HCEC 1CT (cell line): ENCODE results near the gene CCDC102A.
"Not testable (repeated sequence)": the region's sequence is repeated elsewhere in the genome, so short reads cannot be mapped to it uniquely, and the experiment has no call there.

Experiments used
- DNase-seq: peaks from one replicate; pipeline ENCODE4 v3.0.0-alpha.2; 2017

CCDC102A gene

GRCh38 chr16:57564571-57565270 lies 28.4 kb upstream of the CCDC102A start:
- DNase-seq, result peak; percentile 10

GRCh38 chr16:57563761-57564160 lies 27.4 kb upstream of the CCDC102A start:
- DNase-seq, result no peak

- no peak for DNase-seq
Measured at GRCh38 chr16:57563487-57563750, 27.0 kb upstream of the CCDC102A start.

- DNase-seq, result no peak
Measured at GRCh38 chr16:57562669-57563486, 26.5 kb upstream of the CCDC102A start.

GRCh38 chr16:57562066-57562465 lies 25.7 kb upstream of the CCDC102A start:
- DNase-seq, result no peak

GRCh38 chr16:57559072-57559790 lies 22.9 kb upstream of the CCDC102A start:
- DNase-seq, result no peak

GRCh38 chr16:57556941-57557541 lies 20.7 kb upstream of the CCDC102A start:
- DNase-seq, result no peak

- DNase-seq, result no peak
Measured at GRCh38 chr16:57555831-57556230, 19.5 kb upstream of the CCDC102A start.

GRCh38 chr16:57551057-57551456 lies 14.7 kb upstream of the CCDC102A start:
- no peak for DNase-seq

- DNase-seq, result no peak
Measured at GRCh38 chr16:57549730-57550129, 13.4 kb upstream of the CCDC102A start.

- no peak for DNase-seq
Measured at GRCh38 chr16:57548408-57548807, 12.0 kb upstream of the CCDC102A start.

GRCh38 chr16:57547524-57547923 lies 11.2 kb upstream of the CCDC102A start:
- not testable (repeated sequence) for DNase-seq

GRCh38 chr16:57544124-57544653 lies 7.8 kb upstream of the CCDC102A start:
- no peak for DNase-seq

GRCh38 chr16:57541754-57542435 lies 5.5 kb upstream of the CCDC102A start:
- DNase-seq, result no peak

- no peak for DNase-seq
Measured at GRCh38 chr16:57540906-57541753, 4.8 kb upstream of the CCDC102A start.

GRCh38 chr16:57540387-57540786 lies 4.0 kb upstream of the CCDC102A start:
- no peak for DNase-seq

GRCh38 chr16:57539072-57539796 lies 2.9 kb upstream of the CCDC102A start:
- no peak for DNase-seq

- no peak for DNase-seq
Measured at GRCh38 chr16:57538235-57538721, 1.9 kb upstream of the CCDC102A start.

GRCh38 chr16:57537581-57538234 lies 1.3 kb upstream of the CCDC102A start:
- no peak for DNase-seq

GRCh38 chr16:57537194-57537505 lies 779 bp upstream of the CCDC102A start:
- no peak for DNase-seq
